ENCODE data around the gene BCR.
A peak's percentile ranks its signal among the peaks of the same experiment; 100 is the strongest.

Gene BCR

GRCh38 chr22:23246982-23247766 lies 66.9 kb downstream of the BCR start:
- TF ChIP-seq EZH2phosphoT487 (IDR thresholded peaks at IDR 0.05; ENCODE audit: borderline replicate concordance, low read length) = no peak
- TF ChIP-seq, protein P1, sequence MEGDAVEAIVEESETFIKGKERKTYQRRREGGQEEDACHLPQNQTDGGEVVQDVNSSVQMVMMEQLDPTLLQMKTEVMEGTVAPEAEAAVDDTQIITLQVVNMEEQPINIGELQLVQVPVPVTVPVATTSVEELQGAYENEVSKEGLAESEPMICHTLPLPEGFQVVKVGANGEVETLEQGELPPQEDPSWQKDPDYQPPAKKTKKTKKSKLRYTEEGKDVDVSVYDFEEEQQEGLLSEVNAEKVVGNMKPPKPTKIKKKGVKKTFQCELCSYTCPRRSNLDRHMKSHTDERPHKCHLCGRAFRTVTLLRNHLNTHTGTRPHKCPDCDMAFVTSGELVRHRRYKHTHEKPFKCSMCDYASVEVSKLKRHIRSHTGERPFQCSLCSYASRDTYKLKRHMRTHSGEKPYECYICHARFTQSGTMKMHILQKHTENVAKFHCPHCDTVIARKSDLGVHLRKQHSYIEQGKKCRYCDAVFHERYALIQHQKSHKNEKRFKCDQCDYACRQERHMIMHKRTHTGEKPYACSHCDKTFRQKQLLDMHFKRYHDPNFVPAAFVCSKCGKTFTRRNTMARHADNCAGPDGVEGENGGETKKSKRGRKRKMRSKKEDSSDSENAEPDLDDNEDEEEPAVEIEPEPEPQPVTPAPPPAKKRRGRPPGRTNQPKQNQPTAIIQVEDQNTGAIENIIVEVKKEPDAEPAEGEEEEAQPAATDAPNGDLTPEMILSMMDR (IDR thresholded peaks at IDR 0.05; ENCODE audit: low read depth, low read length, poor library complexity, severe bottlenecking) = no peak
- peaks cover 98% of the 10 kb centered on the region for H3K79me2 ChIP-seq (ENCODE audit: control insufficient read depth, low read length)
- peak overlapping the region; percentile 12; the same call in 1 of the 2 replicates for H3K4me3 ChIP-seq (ENCODE audit: low read length)
- no peaks in the 10 kb centered on the region for H3K27me3 ChIP-seq (ENCODE audit: control insufficient read depth, low read length)
- H3K9me3 ChIP-seq (ENCODE audit: control insufficient read depth, insufficient read depth, low read length) = no peaks in the 10 kb centered on the region
- peaks cover 19% of the 10 kb centered on the region for H3K36me3 ChIP-seq (ENCODE audit: control insufficient read depth, low read length)
- no peaks in the 10 kb centered on the region for H3K9me2 ChIP-seq (replicated peaks; ENCODE audit: control insufficient read depth, low read length)
- H3K4me1 ChIP-seq (ENCODE audit: control insufficient read depth, low read length) = peaks cover 83% of the 10 kb centered on the region
- no peak overlapping the region for H3K27ac ChIP-seq (ENCODE audit: low read depth, low read length)
- peak overlapping the region; percentile 69 for H3K4me2 ChIP-seq (ENCODE audit: low read length)
- peaks cover 37% of the 10 kb centered on the region for H4K20me1 ChIP-seq (ENCODE audit: control insufficient read depth, insufficient read depth, low read depth, low read length)
- H3F3A ChIP-seq (ENCODE audit: control insufficient read depth, insufficient read depth) = peaks cover 4% of the 10 kb centered on the region; the same call in 1 of the 2 replicates

DNA sequence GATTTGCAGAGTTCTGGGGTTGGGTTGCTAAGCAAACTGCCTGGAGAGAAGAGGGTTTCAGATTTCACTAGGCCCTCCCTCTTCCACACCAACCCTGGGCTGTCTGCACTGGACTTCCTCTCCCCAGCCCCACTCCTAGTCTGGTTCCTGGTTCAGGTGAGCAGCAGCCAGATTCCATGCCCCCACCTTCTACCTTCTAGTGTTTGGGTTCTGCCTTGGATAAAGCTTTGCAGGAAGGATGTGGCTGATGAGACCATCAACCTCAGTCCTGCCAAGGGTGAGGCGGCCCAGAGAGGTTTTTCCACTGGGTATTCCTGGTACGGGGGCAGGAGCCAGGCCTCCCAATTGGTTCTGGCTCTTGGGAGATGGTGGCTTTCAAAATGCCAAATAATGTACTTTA lies 68.3 kb downstream of the BCR start:
- H3K4me2 ChIP-seq (ENCODE audit: low read length) = peak overlapping the region; percentile 69
- peaks cover 69% of the 10 kb centered on the region for H3K4me1 ChIP-seq (ENCODE audit: control insufficient read depth, low read length)
- H3K36me3 ChIP-seq (ENCODE audit: control insufficient read depth, low read length) = peaks cover 25% of the 10 kb centered on the region

DNA sequence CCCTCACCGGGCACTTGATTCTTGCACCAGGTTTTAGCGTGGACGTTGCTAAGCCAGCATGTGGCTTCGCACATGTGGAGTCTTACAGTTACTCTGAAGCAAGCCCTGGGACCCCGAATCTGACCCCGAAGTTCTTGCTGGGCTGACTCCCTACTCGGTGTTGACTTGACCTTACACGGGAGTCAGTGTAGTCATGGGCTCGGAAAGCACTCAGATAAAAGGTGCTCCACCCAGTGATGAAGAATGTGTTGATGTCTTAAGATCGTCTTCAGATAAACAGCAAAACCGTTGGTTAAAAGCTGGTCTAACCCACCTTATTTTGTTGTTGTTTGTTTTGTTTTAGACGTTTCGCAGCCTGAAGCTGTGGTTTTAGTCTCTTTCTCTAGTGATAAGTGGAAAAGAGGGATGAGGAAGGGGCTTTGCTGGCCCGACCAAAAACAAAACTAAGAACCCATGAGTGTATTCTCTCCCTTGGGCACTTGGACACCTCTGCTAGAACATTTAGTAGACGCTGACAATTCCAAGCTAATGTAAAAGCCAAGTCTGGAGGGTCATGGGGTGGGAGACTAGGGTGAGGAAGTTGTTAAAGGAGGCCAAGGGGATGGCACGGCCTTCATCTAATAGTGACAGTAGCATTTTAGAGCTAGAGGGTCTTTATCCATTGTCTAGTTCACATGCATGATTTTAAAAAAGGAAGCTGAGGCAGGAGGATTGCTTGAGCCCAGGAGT lies 69.9 kb downstream of the BCR start:
- Histone ChIP-seq H3K4me1 (ENCODE audit: control insufficient read depth, low read length) (peaks cover 60% of the 10 kb centered on the region), H3K4me2 (ENCODE audit: low read length) (0 out of 2 replicates have a peak overlapping the region, but pooled peaks have one; percentile 69), H3K27me3 (ENCODE audit: control insufficient read depth, low read length) (no peaks in the 10 kb centered on the region), H4K20me1 (ENCODE audit: control insufficient read depth, insufficient read depth, low read depth, low read length) (peaks cover 25% of the 10 kb centered on the region), H3K9me2 (replicated peaks; ENCODE audit: control insufficient read depth, low read length) (no peaks in the 10 kb centered on the region), H3K36me3 (ENCODE audit: control insufficient read depth, low read length) (peaks cover 28% of the 10 kb centered on the region), H3K4me3 (ENCODE audit: low read length) (no peak overlapping the region), H3K9me3 (ENCODE audit: control insufficient read depth, insufficient read depth, low read length) (no peaks in the 10 kb centered on the region), H3F3A (ENCODE audit: control insufficient read depth, insufficient read depth) (peaks cover 4% of the 10 kb centered on the region; the same call in 1 of the 2 replicates), H3K79me2 (ENCODE audit: control insufficient read depth, low read length) (peaks cover 87% of the 10 kb centered on the region), H3K27ac (ENCODE audit: low read depth, low read length) (peak overlapping the region; percentile 59)
- TF ChIP-seq EZH2phosphoT487 (IDR thresholded peaks at IDR 0.05; ENCODE audit: borderline replicate concordance, low read length) = no peak
- TF ChIP-seq, protein P1 (IDR thresholded peaks at IDR 0.05; ENCODE audit: low read depth, low read length, poor library complexity, severe bottlenecking) = no peak

More for the DNA sequence above, 68.3 kb downstream of the BCR start:
- H3K27me3 ChIP-seq (ENCODE audit: control insufficient read depth, low read length) = no peaks in the 10 kb centered on the region
- H3K9me2 ChIP-seq (replicated peaks; ENCODE audit: control insufficient read depth, low read length) = no peaks in the 10 kb centered on the region
- peaks cover 94% of the 10 kb centered on the region for H3K79me2 ChIP-seq (ENCODE audit: control insufficient read depth, low read length)
- peaks cover 30% of the 10 kb centered on the region for H4K20me1 ChIP-seq (ENCODE audit: control insufficient read depth, insufficient read depth, low read depth, low read length)
- peaks cover 4% of the 10 kb centered on the region; the same call in 1 of the 2 replicates for H3F3A ChIP-seq (ENCODE audit: control insufficient read depth, insufficient read depth)
- no peak for TF ChIP-seq EZH2phosphoT487 (IDR thresholded peaks at IDR 0.05; ENCODE audit: borderline replicate concordance, low read length)
- TF ChIP-seq, protein P1 (IDR thresholded peaks at IDR 0.05; ENCODE audit: low read depth, low read length, poor library complexity, severe bottlenecking) = no peak
- H3K9me3 ChIP-seq (ENCODE audit: control insufficient read depth, insufficient read depth, low read length) = no peaks in the 10 kb centered on the region
- peak overlapping the region; percentile 53 for H3K4me3 ChIP-seq (ENCODE audit: low read length)
- H3K27ac ChIP-seq (ENCODE audit: low read depth, low read length) = peak overlapping the region; percentile 59

All from DOHH2 (cell line).